Neural progenitor cell (in vitro differentiated cells): ENCODE data around the gene HYAL2. TPM values are rescaled to one million over a fixed set of nuclear protein-coding genes. Genes with fewer than 3 reads are reported as not detected.

ENCODE experiments used
- DNase-seq: peaks from one replicate; pipeline ENCODE4 v3.0.0-alpha.2; 2016; ENCODE audit warnings: low spot score
- H2AFZ ChIP-seq: fragments of 200-600 bp; sonication (generic); replicated peaks from 2 replicates; pipeline ENCODE4 v1.6.1; 2016; ENCODE audit warnings: antibody characterized with exemption
- H3F3A ChIP-seq: fragments of 200-600 bp; sonication (generic); 2 replicates; pipeline ENCODE4 v1.6.1; 2016; ENCODE audit warnings: antibody characterized with exemption, low read depth
- H3K27ac ChIP-seq: fragments of 200-600 bp; sonication (generic); 2 replicates; pipeline ENCODE4 v1.5.1; 2016; ENCODE audit warnings: mild to moderate bottlenecking
- H3K27me3 ChIP-seq: fragments of 200-600 bp; sonication (generic); 2 replicates; pipeline ENCODE4 v1.6.1; 2016; ENCODE audit warnings: mild to moderate bottlenecking, moderate library complexity
- H3K36me3 ChIP-seq: fragments of 200-600 bp; sonication (generic); 2 replicates; pipeline ENCODE4 v1.5.1; 2016
- H3K4me1 ChIP-seq: fragments of 200-600 bp; sonication (generic); 2 replicates; pipeline ENCODE4 v1.6.1; 2016; ENCODE audit warnings: mixed run types
- H3K4me2 ChIP-seq: fragments of 200-600 bp; sonication (generic); 2 replicates; pipeline ENCODE4 v1.6.1; 2016
- H3K4me3 ChIP-seq: fragments of 200-600 bp; sonication (generic); 2 replicates; pipeline ENCODE4 v1.5.1; 2016
- H3K79me2 ChIP-seq: fragments of 200-600 bp; sonication (generic); 2 replicates; pipeline ENCODE4 v1.6.1; 2016; ENCODE audit warnings: low read depth
- H3K9ac ChIP-seq: fragments of 200-600 bp; sonication (generic); 2 replicates; pipeline ENCODE4 v1.6.1; 2016
- H3K9me3 ChIP-seq: fragments of 200-600 bp; sonication (generic); 2 replicates; pipeline ENCODE4 v1.5.1; 2016; ENCODE audit warnings: low read depth
- H4K20me1 ChIP-seq: fragments of 200-600 bp; sonication (generic); 2 replicates; pipeline ENCODE4 v1.6.1; 2016; ENCODE audit warnings: low read depth
- H3K27ac Mint-ChIP-seq: 3 replicates; pipeline ENCODE4 v1.8.0; 2021; ENCODE audit warnings: mixed read lengths
- H3K27me3 Mint-ChIP-seq: 2 replicates; pipeline ENCODE4 v1.8.0; 2022; ENCODE audit warnings: low read depth, mild to moderate bottlenecking, inconsistent platforms, moderate library complexity, mixed read lengths; ENCODE audit not compliant: insufficient read depth
- H3K36me3 Mint-ChIP-seq: 3 replicates; pipeline ENCODE4 v1.8.0; 2021; ENCODE audit warnings: mixed read lengths
- H3K4me1 Mint-ChIP-seq: 3 replicates; pipeline ENCODE4 v1.8.0; 2021; ENCODE audit warnings: mixed read lengths
- H3K4me3 Mint-ChIP-seq: 3 replicates; pipeline ENCODE4 v1.8.0; 2021; ENCODE audit warnings: mild to moderate bottlenecking, moderate library complexity, mixed read lengths
- H3K9me3 Mint-ChIP-seq: 3 replicates; pipeline ENCODE4 v1.8.0; 2020; ENCODE audit warnings: mixed read lengths
- CTCF ChIP-seq: fragments of 200-600 bp; sonication (generic); IDR thresholded peaks from 2 replicates; pipeline ENCODE4 v1.5.1; 2017; ENCODE audit warnings: antibody characterized with exemption, mild to moderate bottlenecking
- EZH2 ChIP-seq: fragments of 200-600 bp; sonication (generic); IDR thresholded peaks from 2 replicates; pipeline ENCODE4 v1.6.1; 2017; ENCODE audit warnings: antibody characterized with exemption, mild to moderate bottlenecking, moderate library complexity
- EZH2phosphoT487 ChIP-seq: fragments of 200-600 bp; sonication (generic); IDR thresholded peaks from 2 replicates; pipeline ENCODE4 v1.6.1; 2017; ENCODE audit warnings: antibody characterized with exemption
- total RNA-seq: library from RNA; depleted of rRNA; stranded (reverse); fragments of >200 nt; gene quantifications from 2 replicates; pipeline ENCODE4 v1.2.3, GENCODE V29; 2015; ENCODE audit warnings: low replicate concordance

Gene HYAL2
- total RNA-seq, 1 donor from 2014 or later = 38.9 TPM

GRCh38 chr3:50341996-50342650, 19.6 kb upstream of the HYAL2 start:
- Histone ChIP-seq H3K79me2 (no peaks in the 10 kb centered on the region), H3K27ac (no peak overlapping the region), H3K27me3 (peaks cover 88% of the 10 kb centered on the region), H3F3A (peaks cover 27% of the 10 kb centered on the region), H3K9me3 (no peaks in the 10 kb centered on the region), H3K4me2 (no peak overlapping the region), H3K4me1 (peaks cover 20% of the 10 kb centered on the region), H3K9ac (no peak overlapping the region), H3K36me3 (no peaks in the 10 kb centered on the region), H4K20me1 (no peaks in the 10 kb centered on the region), H3K4me3 (no peak overlapping the region), H2AFZ (no peak overlapping the region)
- Mint-ChIP-seq H3K4me1 (peaks cover 22% of the 10 kb centered on the region), H3K27ac (no peak overlapping the region), H3K27me3 (peaks cover 37% of the 10 kb centered on the region), H3K9me3 (no peaks in the 10 kb centered on the region), H3K36me3 (peaks cover 3% of the 10 kb centered on the region), H3K4me3 (no peak overlapping the region)
- no peak for TF ChIP-seq EZH2
- TF ChIP-seq CTCF = no peak
- TF ChIP-seq EZH2phosphoT487 = no peak
- DNase-seq = no peak

GRCh38 chr3:50341537-50341936, 19.0 kb upstream of the HYAL2 start:
- no peaks in the 10 kb centered on the region for H3K36me3 ChIP-seq
- H3K36me3 Mint-ChIP-seq = peaks cover 3% of the 10 kb centered on the region
- H3K4me3 Mint-ChIP-seq = no peak overlapping the region
- no peaks in the 10 kb centered on the region for H3K9me3 ChIP-seq
- peaks cover 22% of the 10 kb centered on the region for H3K4me1 Mint-ChIP-seq
- H3K27me3 ChIP-seq = peaks cover 88% of the 10 kb centered on the region
- H4K20me1 ChIP-seq = peaks cover 2% of the 10 kb centered on the region
- H3F3A ChIP-seq = peaks cover 30% of the 10 kb centered on the region
- no peak overlapping the region for H3K9ac ChIP-seq
- H3K27ac ChIP-seq = no peak overlapping the region
- H3K27ac Mint-ChIP-seq = no peak overlapping the region
- TF ChIP-seq EZH2phosphoT487 (no peak), CTCF (no peak), EZH2 (no peak)
- peaks cover 37% of the 10 kb centered on the region for H3K27me3 Mint-ChIP-seq
- no peak overlapping the region for H3K4me2 ChIP-seq
- H3K9me3 Mint-ChIP-seq = no peaks in the 10 kb centered on the region
- no peak overlapping the region for H2AFZ ChIP-seq
- no peak overlapping the region for H3K4me3 ChIP-seq
- H3K79me2 ChIP-seq = peaks cover 5% of the 10 kb centered on the region
- peaks cover 20% of the 10 kb centered on the region for H3K4me1 ChIP-seq
- DNase-seq = no peak

DNA sequence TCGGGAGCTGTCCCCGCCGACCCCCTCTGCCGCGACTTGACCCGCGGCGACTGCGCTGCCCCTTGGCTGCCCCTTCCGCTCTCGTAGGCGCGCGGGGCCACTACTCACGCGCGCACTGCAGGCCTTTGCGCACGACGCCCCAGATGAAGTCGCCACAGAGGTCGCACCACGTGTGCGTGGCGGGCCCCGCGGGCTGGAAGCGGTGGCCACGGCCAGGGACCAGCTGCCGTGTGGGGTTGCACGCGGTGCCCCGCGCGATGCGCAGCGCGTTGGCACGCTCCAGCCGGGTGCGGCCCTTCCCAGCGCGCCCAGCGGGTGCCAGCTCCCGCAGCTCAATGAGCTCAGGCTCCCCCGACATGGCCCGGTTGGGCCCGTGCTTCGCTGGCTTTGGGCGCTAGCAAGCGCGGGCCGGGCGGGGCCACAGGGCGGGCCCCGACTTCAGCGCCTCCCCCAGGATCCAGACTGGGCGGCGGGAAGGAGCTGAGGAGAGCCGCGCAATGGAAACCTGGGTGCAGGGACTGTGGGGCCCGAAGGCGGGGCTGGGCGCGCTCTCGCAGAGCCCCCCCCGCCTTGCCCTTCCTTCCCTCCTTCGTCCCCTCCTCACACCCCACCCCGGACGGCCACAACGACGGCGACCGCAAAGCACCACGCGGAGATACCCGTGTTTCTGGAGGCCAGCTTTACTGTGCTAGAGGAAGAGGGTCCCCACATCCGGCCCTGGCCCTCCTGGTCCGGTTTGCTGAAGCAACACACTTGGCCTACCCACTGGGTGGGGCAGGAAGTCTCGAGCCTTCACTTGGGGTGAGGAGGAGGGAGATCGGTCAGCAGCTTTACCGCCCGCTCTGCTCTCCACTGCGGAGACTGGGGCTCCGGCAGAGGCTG, 18.1 kb upstream of the HYAL2 start, which contains the start of gene RASSF1:
Gene RASSF1, minus strand, starts transcription at position 389 of the 882 bp plus-strand sequence. Its CDS starts 31 bp downstream, at position 358.
- peak; percentile 51 for DNase-seq
- Histone ChIP-seq H3K79me2 (peaks cover 13% of the 10 kb centered on the region), H3K9ac (no peak within 1 kb of the TSS), H3F3A (peaks cover 24% of the 10 kb centered on the region), H3K27me3 (peaks cover 79% of the 10 kb centered on the region), H3K9me3 (no peaks in the 10 kb centered on the region), H4K20me1 (peaks cover 10% of the 10 kb centered on the region), H3K27ac (no peak within 1 kb of the TSS), H3K4me1 (peaks cover 23% of the 10 kb centered on the region), H3K4me3 (peak within 1 kb of the TSS; percentile 40), H3K36me3 (no peaks in the 10 kb centered on the region), H3K4me2 (peak within 1 kb of the TSS; percentile 75), H2AFZ (peak within 1 kb of the TSS; percentile 78)
- Mint-ChIP-seq H3K4me3 (peak within 1 kb of the TSS; percentile 74), H3K27me3 (peaks cover 36% of the 10 kb centered on the region), H3K4me1 (peaks cover 26% of the 10 kb centered on the region), H3K9me3 (no peaks in the 10 kb centered on the region), H3K27ac (no peak within 1 kb of the TSS), H3K36me3 (peaks cover 3% of the 10 kb centered on the region)
- TF ChIP-seq EZH2 (peak; percentile 97), EZH2phosphoT487 (peak; percentile 96), CTCF (no peak)
